GM21619 (cell line): Measurements from ENCODE around the gene ZBTB25.

Experiments used
- ATAC-seq: cut with Tn5 transposase; IDR thresholded peaks from one replicate; pipeline ENCODE4 v1.9.1; 2021; ENCODE audit not compliant: unreplicated experiment

The ZBTB25 gene

GRCh38 chr14:64407329-64407728 is 96.3 kb downstream of the ZBTB25 start:
- no peak for ATAC-seq

GRCh38 chr14:64405295-64405694 is 98.3 kb downstream of the ZBTB25 start:
- ATAC-seq = no peak

DNA sequence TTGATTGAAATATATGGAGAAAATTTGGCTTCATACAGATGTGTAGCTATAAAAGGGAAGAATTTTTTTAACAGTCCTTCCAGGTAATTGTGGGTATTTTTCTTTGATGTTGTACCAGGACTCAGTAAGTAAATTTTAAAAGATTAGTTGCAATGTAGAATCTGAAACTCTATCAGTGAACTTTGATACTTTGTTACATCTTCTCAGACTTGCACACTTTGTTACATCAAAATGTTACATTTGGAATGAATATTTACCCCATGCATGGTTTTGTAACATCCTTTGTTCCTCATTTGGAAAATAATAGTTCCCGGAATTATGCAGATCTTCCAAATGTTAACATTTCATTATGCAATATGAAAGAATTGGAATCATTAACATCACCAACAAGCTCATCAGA is 101.7 kb downstream of the ZBTB25 start:
- no peak for ATAC-seq

DNA sequence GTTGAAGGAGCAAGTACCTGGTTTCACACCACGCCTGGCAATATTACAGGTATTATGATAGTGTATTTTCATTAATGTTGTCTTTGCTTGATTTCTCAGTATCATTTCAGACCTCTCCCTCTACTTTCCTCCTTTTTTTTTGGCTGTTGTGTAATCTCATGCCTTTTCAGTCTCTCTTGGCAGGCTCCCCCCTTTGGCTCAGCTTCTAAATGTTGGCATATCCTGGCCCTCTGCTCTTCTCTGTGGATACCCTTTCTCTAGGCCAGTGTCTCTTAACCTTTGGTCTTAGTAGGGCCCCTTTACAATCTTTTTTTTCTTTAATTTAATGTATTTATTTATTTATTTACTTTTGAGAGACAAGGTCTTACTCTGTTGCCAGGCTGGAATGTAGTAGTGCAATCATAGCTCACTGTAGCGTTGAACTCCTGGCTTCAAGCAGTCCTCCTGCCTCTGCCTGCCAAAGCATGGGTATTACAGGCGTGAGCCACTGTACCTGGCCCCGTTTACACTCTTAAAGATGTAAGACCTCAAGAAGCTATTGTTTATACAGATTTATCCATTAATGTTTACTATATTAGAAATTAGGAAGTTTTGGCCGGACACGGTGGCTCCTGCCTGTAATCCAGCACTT is 102.7 kb downstream of the ZBTB25 start:
- no peak for ATAC-seq
